Keratinocyte (primary cell): ENCODE results near the gene GIPC1. TPM values are rescaled to one million over a fixed set of nuclear protein-coding genes. Genes with fewer than 3 reads are reported as not detected.

ENCODE experiments used
- DNase-seq: peaks from one replicate; pipeline ENCODE4 v3.0.0-alpha.2; 2011; ENCODE audit warnings: low read depth, missing footprints, low spot score
- FAIRE-seq: peaks from 2 replicates; lab custom pipeline; 2011; peaks lifted over from hg19 to GRCh38; lab: Jason Lieb, UNC
- H2AFZ ChIP-seq: 2 replicates; pipeline ENCODE4 v1.6.0; 2012; ENCODE audit warnings: low read length, control low read depth, inconsistent platforms; ENCODE audit not compliant: control insufficient read depth
- H3K27ac ChIP-seq: 2 replicates; pipeline ENCODE4 v1.5.1; 2011; ENCODE audit warnings: low read length; ENCODE audit not compliant: control insufficient read depth, insufficient read depth
- H3K27me3 ChIP-seq: 3 replicates; pipeline ENCODE4 v1.6.0; 2011; ENCODE audit warnings: low read length; ENCODE audit not compliant: control insufficient read depth, insufficient read depth; ENCODE audit errors: extremely low read depth
- H3K36me3 ChIP-seq, 2 experiments: 2 replicates in 1 of 2; 3 replicates in 1 of 2; pipeline ENCODE4 v1.5.1; 2011; ENCODE audit warnings: low read length in 2 of 2, mild to moderate bottlenecking in 1 of 2; ENCODE audit not compliant: control insufficient read depth in 2 of 2, insufficient read depth in 2 of 2; ENCODE audit errors: extremely low read depth in 1 of 2
- H3K4me1 ChIP-seq: 3 replicates; pipeline ENCODE4 v1.5.1; 2011; ENCODE audit warnings: low read length; ENCODE audit not compliant: control insufficient read depth, insufficient read depth; ENCODE audit errors: extremely low read depth
- H3K4me2 ChIP-seq: 3 replicates; pipeline ENCODE4 v1.6.0; 2011; ENCODE audit warnings: low read depth, low read length; ENCODE audit not compliant: control insufficient read depth, insufficient read depth; ENCODE audit errors: extremely low read depth
- H3K4me3 ChIP-seq, 3 experiments: fragments of 200-600 bp in 1 of 3; sonication (generic) in 1 of 3; 2 replicates in 2 of 3; 3 replicates in 1 of 3; pipeline ENCODE4 v1.5.1; 2011 to 2016; ENCODE audit warnings: low read length in 3 of 3, mild to moderate bottlenecking in 3 of 3, control low read depth in 2 of 3, inconsistent platforms in 1 of 3, low read depth in 1 of 3, mixed read lengths in 1 of 3, mixed run types in 1 of 3, moderate library complexity in 1 of 3; ENCODE audit not compliant: control insufficient read depth in 2 of 3, insufficient read depth in 2 of 3; ENCODE audit errors: extremely low read depth in 1 of 3
- H3K79me2 ChIP-seq: 2 replicates; pipeline ENCODE4 v1.6.0; 2012; ENCODE audit warnings: low read length; ENCODE audit not compliant: control insufficient read depth, insufficient read depth
- H3K9ac ChIP-seq: 3 replicates; pipeline ENCODE4 v1.6.0; 2011; ENCODE audit warnings: low read length; ENCODE audit not compliant: control insufficient read depth, insufficient read depth; ENCODE audit errors: extremely low read depth
- H3K9me1 ChIP-seq: 3 replicates; pipeline ENCODE4 v1.6.0; 2011; ENCODE audit warnings: low read length; ENCODE audit not compliant: control insufficient read depth, insufficient read depth; ENCODE audit errors: extremely low read depth
- H3K9me3 ChIP-seq: 2 replicates; pipeline ENCODE4 v1.5.1; 2012; ENCODE audit warnings: low read depth, low read length; ENCODE audit not compliant: control insufficient read depth
- H4K20me1 ChIP-seq: 3 replicates; pipeline ENCODE4 v1.6.0; 2011; ENCODE audit warnings: low read length; ENCODE audit not compliant: control insufficient read depth, insufficient read depth; ENCODE audit errors: extremely low read depth
- CTCF ChIP-seq, 3 experiments: IDR thresholded peaks in 1 of 3; conservative IDR thresholded peaks in 1 of 3; optimal IDR thresholded peaks in 1 of 3; 2 replicates in 2 of 3; 3 replicates in 1 of 3; pipeline versions ENCODE3 to v1.5.1; 2011; ENCODE audit warnings: low read length in 3 of 3, mild to moderate bottlenecking in 3 of 3, moderate library complexity in 2 of 3, control low read depth in 1 of 3, inconsistent platforms in 1 of 3; ENCODE audit not compliant: insufficient read depth in 2 of 3; ENCODE audit errors: extremely low read depth in 1 of 3
- EZH2 ChIP-seq: IDR thresholded peaks from one replicate; pipeline ENCODE4 v1.6.1; 2012; ENCODE audit warnings: inconsistent platforms, mild to moderate bottlenecking, low read length, moderate library complexity
- dilution Hi-C: fragments of 300-500 bp; cut with MboI; formaldehyde crosslinking; loops from one replicate; pipeline ENCODE4 v1.7.0; 2020; ENCODE audit warnings: low sequenced_read_pairs; ENCODE audit not compliant: extremely low pct_ligation_motif_present
- polyA plus RNA-seq, 5 experiments: library from polyadenylated mRNA; depleted of rRNA in 3 of 5; stranded (reverse) in 3 of 5; stranded (forward) in 1 of 5; unstranded in 1 of 5; fragments of >200 nt; gene quantifications; 1 replicate in 1 of 5; 2 replicates in 3 of 5; 3 replicates in 1 of 5; pipeline versions ENCODE4 v1.2.1 to v1.2.3, GENCODE V29; 2011 to 2012; ENCODE audit warnings: missing spikeins in 2 of 5, low read depth in 1 of 5, low replicate concordance in 1 of 5

GIPC1 gene
- polyA plus RNA-seq, 1 donor (not counting 4 experiments of a cell fraction or from before 2014, with no cell fraction given): 166 TPM

GRCh38 chr19:14474827-14475226, 21.1 kb downstream of the GIPC1 start:
- peaks cover 26% of the 10 kb centered on the region for H3K4me1 ChIP-seq

GRCh38 chr19:14473978-14474578, 21.8 kb downstream of the GIPC1 start:
- Histone ChIP-seq H3K27me3 (peaks cover 6% of the 10 kb centered on the region), H3K9me3 (no peaks in the 10 kb centered on the region), H3K79me2 (no peaks in the 10 kb centered on the region), H3K9me1 (no peaks in the 10 kb centered on the region), H3K36me3 (peaks cover 3 to 20% of the 10 kb centered on the region in 2 experiments), H3K27ac (no peak overlapping the region), H3K4me1 (peaks cover 26% of the 10 kb centered on the region), H3K4me2 (no peak overlapping the region), H4K20me1 (peaks cover 5% of the 10 kb centered on the region), H3K4me3 (no peak overlapping the region), H3K9ac (no peak overlapping the region), H2AFZ (no peak overlapping the region)
- no peak for TF ChIP-seq CTCF (optimal IDR thresholded peaks at IDR 0.05 in 1 of 3, IDR thresholded peaks at IDR 0.05 in 1 of 3, conservative IDR thresholded peaks at IDR 0.05 in 1 of 3; ENCODE audit: extremely low read depth in 1 of 3, insufficient read depth in 2 of 3, low read length in 3 of 3)
- dilution Hi-C loops: no loop called here
- DNase-seq (no peak), FAIRE-seq (no peak)

More at GRCh38 chr19:14474827-14475226, 21.1 kb downstream of the GIPC1 start:
- Histone ChIP-seq H3K4me2 (peak overlapping the region; percentile 27), H3K4me3 (no peak overlapping the region), H3K27me3 (peaks cover 6% of the 10 kb centered on the region), H3K9me1 (no peaks in the 10 kb centered on the region), H3K79me2 (no peaks in the 10 kb centered on the region), H3K27ac (no peak overlapping the region), H3K9me3 (no peaks in the 10 kb centered on the region), H4K20me1 (peaks cover 5% of the 10 kb centered on the region), H3K9ac (no peak overlapping the region), H3K36me3 (peaks cover 6 to 24% of the 10 kb centered on the region in 2 experiments), H2AFZ (no peak overlapping the region)
- no peak for TF ChIP-seq EZH2
- no peak for TF ChIP-seq CTCF (optimal IDR thresholded peaks at IDR 0.05 in 1 of 3, IDR thresholded peaks at IDR 0.05 in 1 of 3, conservative IDR thresholded peaks at IDR 0.05 in 1 of 3; ENCODE audit: extremely low read depth in 1 of 3, insufficient read depth in 2 of 3, low read length in 3 of 3)
- dilution Hi-C loops: no loop called here
- DNase-seq (no peak), FAIRE-seq (no peak)
